PFSK-1 (cell line): ENCODE data around the gene ZNF385C.
A peak's percentile ranks its signal among the peaks of the same experiment; 100 is the strongest.

Experiments
- FOXP2 ChIP-seq: optimal IDR thresholded peaks from 2 replicates; pipeline ENCODE3; 2011; ENCODE audit warnings: borderline replicate concordance, control low read depth, inconsistent platforms; ENCODE audit not compliant: insufficient read depth; ENCODE audit errors: extremely low read length, extremely low read depth
- POLR2AphosphoS5 ChIP-seq: IDR thresholded peaks from 2 replicates; pipeline ENCODE4 v1.6.1; 2012; ENCODE audit warnings: low read depth, mild to moderate bottlenecking, control low read depth, low read length, moderate library complexity
- SIN3A ChIP-seq: IDR thresholded peaks from 2 replicates; pipeline ENCODE4 v1.6.1; 2012; ENCODE audit warnings: mild to moderate bottlenecking, low read length, moderate library complexity, borderline replicate concordance; ENCODE audit not compliant: insufficient read depth
- TAF1 ChIP-seq: IDR thresholded peaks from 2 replicates; pipeline ENCODE4 v1.6.1; 2012; ENCODE audit warnings: low read length, control low read depth, borderline replicate concordance; ENCODE audit not compliant: insufficient read depth
- TF ChIP-seq, protein P1 (sequence below), 2 experiments: IDR thresholded peaks; 2 replicates each; pipeline versions ENCODE4 v1.6.1 to v1.8.0; 2011 to 2012; ENCODE audit warnings: low read depth in 2 of 2, low read length in 2 of 2, control low read depth in 1 of 2, inconsistent platforms in 1 of 2, mild to moderate bottlenecking in 1 of 2, moderate library complexity in 1 of 2; ENCODE audit not compliant: insufficient read depth in 1 of 2

Gene ZNF385C

DNA sequence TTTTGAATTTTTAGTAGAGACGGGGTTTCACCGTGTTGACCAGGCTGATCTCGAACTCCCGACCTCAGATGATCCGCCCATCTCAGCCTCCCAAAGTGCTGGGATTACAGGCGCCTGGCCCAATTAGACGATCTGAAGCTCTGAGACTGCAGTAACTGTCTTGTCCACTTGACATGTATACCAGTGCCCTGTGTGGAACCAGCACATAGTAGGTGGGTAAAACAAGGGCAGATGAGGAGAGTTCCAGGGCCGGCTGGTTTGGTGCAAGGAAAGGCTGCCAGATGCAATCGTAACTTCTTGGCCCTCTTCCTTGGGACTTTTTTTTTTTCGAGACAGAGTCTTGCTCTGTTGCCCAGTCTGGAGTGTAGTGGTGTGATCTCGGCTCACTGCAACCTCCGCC, 50.9 kb downstream of the ZNF385C start:
- TF ChIP-seq POLR2AphosphoS5 (no peak), FOXP2 (no peak), TAF1 (no peak), SIN3A (no peak)
- TF ChIP-seq, protein P1, sequence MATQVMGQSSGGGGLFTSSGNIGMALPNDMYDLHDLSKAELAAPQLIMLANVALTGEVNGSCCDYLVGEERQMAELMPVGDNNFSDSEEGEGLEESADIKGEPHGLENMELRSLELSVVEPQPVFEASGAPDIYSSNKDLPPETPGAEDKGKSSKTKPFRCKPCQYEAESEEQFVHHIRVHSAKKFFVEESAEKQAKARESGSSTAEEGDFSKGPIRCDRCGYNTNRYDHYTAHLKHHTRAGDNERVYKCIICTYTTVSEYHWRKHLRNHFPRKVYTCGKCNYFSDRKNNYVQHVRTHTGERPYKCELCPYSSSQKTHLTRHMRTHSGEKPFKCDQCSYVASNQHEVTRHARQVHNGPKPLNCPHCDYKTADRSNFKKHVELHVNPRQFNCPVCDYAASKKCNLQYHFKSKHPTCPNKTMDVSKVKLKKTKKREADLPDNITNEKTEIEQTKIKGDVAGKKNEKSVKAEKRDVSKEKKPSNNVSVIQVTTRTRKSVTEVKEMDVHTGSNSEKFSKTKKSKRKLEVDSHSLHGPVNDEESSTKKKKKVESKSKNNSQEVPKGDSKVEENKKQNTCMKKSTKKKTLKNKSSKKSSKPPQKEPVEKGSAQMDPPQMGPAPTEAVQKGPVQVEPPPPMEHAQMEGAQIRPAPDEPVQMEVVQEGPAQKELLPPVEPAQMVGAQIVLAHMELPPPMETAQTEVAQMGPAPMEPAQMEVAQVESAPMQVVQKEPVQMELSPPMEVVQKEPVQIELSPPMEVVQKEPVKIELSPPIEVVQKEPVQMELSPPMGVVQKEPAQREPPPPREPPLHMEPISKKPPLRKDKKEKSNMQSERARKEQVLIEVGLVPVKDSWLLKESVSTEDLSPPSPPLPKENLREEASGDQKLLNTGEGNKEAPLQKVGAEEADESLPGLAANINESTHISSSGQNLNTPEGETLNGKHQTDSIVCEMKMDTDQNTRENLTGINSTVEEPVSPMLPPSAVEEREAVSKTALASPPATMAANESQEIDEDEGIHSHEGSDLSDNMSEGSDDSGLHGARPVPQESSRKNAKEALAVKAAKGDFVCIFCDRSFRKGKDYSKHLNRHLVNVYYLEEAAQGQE (IDR thresholded peaks at IDR 0.05; ENCODE audit: insufficient read depth in 1 of 2, low read depth in 2 of 2, low read length in 2 of 2), result no peak

GRCh38 chr17:42045719-42046118, 52.6 kb downstream of the ZNF385C start:
- no peak for TF ChIP-seq POLR2AphosphoS5
- TF ChIP-seq, protein P1 (IDR thresholded peaks at IDR 0.05; ENCODE audit: insufficient read depth in 1 of 2, low read depth in 2 of 2, low read length in 2 of 2), result no peak
- no peak for TF ChIP-seq FOXP2
- TF ChIP-seq TAF1, result no peak
- TF ChIP-seq SIN3A, result no peak

DNA sequence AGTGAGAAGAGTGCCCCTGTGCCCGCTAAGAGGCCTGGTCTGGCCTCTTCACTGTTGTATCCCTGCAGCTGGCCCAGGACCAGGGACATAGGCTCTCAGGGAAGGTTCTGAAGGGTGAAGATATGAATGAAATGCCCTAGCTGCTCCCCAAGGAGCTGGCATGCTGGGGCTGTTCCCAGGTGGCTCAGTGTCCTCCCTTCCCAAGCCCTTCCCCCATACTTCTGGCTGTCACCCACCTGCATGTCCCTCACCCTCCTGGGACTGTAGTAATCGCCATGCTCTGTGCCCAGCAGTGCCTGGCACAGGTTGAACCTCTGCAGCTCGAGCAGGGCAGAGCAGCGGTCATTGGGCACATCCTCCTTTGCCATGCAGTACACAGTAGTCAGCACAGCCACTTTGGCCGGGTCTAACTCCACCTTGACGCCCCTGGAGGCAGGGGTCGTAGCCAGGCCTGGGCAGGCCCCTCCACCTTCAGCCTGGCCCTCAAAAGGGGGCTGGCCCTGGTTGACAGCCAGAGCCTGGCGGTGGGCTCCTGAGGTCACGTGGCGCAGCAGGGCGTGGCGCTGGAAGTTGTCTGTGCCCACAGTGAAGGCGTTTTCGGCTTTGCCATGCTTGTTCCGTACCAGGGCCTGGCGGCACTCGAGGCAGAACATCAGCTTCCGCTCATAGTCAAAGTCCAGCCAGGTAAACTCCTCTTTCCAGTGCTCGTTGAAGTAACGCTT, 55.5 kb downstream of the ZNF385C start:
- no peak for TF ChIP-seq FOXP2
- TF ChIP-seq POLR2AphosphoS5, result no peak
- no peak for TF ChIP-seq TAF1
- TF ChIP-seq, protein P1 (IDR thresholded peaks at IDR 0.05; ENCODE audit: insufficient read depth in 1 of 2, low read depth in 2 of 2, low read length in 2 of 2), result no peak
- no peak for TF ChIP-seq SIN3A

DNA sequence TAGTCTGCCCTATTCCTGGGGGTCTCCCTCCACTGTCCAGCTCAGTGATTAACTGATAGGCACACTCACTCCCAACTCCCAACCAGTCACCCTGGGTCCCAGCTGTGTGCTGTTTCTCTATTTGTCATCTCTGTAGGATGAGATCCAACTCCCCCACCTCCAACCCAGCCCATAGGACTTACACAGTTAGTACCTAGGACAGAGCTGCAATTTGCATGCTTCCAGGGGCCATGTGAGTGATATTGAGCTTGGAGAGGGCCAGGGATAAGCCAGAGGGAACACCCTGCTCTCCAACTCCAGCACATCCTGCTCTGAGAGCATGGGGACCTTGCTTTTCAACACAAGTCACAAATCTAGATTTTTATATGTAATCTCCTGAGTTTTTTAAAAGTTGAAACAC, 56.7 kb downstream of the ZNF385C start:
- TF ChIP-seq FOXP2 (no peak), SIN3A (no peak), TAF1 (no peak), POLR2AphosphoS5 (no peak)
- TF ChIP-seq, protein P1 (IDR thresholded peaks at IDR 0.05; ENCODE audit: insufficient read depth in 1 of 2, low read depth in 2 of 2, low read length in 2 of 2), result peak in 1 of 2 experiments; percentile 77; a peak in 2 of 4 replicates
